CD4-positive, alpha-beta T cell treated with Interleukin-17A for 4 hours (primary cell): ENCODE results near the gene MREG.

Experiments used
- DNase-seq: peaks from one replicate; pipeline ENCODE4 v3.0.0-alpha.2; 2020; ENCODE audit warnings: mixed read lengths

Gene MREG, protein sequence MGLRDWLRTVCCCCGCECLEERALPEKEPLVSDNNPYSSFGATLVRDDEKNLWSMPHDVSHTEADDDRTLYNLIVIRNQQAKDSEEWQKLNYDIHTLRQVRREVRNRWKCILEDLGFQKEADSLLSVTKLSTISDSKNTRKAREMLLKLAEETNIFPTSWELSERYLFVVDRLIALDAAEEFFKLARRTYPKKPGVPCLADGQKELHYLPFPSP

DNA sequence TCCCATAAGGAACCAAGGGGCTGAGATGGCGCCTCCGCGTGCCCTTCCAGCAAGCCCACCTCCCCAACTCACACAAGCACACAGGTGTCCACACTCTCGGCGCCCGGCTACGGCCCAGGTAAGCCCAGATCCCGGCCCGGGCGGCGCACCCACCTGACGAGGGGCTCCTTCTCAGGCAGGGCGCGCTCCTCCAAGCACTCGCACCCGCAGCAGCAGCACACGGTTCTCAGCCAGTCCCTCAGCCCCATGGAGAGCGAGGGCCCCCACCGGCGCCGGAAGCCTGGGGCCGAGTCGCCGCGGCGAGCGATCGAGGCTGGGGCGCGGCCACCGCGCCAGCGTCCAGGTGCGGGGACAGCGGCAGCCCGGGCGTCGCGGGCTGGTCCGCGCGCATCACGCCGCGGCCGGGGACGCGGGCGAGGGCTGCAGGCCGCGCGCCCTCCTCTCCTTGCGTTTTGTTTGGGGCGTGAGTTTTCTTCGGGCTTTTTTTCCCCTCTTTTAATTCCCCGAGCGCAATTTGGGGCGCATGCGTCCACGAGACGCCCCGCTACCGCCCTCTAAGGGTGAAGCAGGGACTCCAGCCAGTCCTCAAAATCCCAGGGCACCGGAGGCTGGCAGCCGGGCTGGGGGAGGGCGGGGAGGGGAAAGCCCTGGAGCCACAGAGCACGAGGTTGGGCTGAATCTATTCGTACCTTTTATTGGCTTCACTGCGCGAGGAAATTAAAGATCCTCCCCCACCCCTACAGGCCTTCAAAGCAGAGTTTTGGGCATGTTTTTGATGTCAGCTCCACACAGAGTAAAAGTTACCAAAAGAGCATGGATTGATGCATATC lies at the start of gene MREG:
MREG (minus strand) TSS at position 472 of the 830 bp plus-strand sequence; CDS start at position 248, 224 bp downstream.
- DNase-seq, result peak; percentile 86

DNA sequence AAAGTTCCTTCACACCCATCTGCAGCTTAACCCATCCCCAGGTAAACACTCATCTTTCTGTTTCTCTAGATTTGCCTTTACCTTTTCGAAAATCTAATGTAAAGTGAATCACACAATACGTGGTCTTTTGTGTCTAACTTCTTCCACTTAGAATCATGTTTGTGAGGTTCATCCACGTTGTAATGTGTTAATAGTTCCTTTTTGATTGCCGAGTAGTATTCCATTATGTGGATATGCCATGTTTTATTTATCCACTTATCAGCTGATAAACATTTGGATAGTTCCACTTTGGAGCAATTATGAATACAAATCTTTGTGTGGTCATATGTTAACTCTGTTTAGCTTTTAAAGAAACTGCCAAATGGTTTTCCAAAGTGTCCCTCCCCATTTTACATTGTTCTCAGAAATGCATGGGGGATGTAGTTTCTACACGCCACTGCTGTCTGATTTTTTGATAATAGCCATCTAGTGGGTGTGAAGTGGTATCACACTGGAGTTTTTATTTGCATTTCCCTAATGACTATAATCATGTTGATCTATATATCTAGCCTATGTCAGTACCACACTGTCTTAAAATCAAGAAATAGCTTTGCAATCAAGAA lies 46.0 kb upstream of the MREG start:
- DNase-seq, result no peak

DNA sequence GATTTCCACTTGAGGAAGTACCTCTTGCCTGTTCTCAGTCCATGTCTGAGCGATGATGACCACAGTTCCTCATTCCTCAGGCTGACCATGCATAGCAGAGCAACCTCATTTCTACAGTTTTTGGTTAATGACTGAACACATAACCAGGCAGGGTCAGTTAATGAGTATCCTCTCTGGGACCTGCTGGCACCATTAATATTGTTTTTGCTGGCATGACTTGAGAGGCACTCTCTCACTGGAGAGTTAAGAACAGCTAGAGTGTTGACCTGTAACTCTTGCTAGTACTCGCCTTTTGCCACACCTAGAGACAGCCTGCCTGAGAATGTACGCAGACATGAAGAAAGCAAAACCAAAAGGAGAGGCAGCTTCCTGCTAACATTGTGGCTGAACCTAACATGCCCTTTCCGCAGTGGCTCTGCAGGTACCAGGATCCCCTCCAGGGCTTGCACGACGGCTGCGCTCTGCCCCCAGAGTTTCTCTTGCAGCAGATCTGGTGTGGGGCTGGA lies 44.4 kb upstream of the MREG start:
- DNase-seq, result peak; percentile 74

DNA sequence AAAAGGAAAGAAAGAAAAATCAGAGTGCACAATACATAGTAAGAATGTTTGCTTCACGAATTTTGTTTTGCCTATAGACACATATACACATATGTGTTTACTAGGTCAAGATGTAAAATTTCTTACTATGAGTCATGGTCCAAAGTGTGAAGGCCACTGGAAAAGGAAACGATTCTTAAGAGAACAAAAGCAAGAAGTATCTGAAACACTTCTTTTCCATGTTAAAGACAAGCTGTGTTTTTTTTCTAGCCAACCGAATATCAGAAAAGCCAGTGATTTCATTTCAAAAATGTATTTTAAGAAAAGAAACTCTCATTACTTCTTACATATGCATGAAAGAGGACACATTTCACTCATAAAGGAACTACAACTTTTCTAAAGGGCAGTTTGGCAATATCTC lies 43.4 kb upstream of the MREG start:
- no peak for DNase-seq

DNA sequence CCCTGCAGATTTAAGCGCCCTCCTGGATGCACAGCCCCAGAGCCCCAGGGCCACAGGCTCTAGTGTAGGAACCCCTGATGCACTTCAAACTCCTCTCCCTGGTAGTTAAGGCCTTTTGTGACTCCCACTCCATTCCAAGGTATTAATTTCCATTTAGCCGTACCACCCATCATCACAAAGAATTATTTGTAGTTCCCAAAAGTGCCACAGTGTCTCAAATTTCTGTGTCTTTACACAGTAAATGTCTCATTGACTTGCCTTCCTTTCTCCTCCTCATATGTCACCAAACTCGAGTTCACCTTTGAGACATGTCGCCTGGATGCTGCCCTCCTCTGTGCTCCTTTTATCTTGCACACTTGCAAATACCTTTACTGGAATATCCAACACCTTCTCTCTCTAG lies 42.3 kb upstream of the MREG start:
- DNase-seq, result no peak

DNA sequence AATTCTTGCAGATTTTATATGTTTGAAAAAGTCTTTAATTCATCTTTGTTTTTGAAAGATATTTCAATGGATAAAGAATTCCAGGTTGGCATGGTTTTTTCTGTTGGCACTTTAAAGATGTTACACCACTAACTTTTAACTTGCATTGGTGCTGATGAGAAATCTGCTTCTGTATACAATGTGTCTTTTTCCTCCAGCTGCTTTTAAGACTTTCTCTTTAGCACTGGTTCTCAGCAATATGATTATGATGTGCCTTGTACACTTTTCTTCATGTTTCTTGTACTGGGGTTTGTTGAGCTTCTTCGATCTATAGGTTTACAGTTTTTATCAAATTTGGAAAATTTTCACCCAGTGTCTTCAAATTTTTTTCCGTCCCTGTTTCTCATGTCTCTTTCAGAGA lies 39.1 kb upstream of the MREG start:
- DNase-seq, result no peak

DNA sequence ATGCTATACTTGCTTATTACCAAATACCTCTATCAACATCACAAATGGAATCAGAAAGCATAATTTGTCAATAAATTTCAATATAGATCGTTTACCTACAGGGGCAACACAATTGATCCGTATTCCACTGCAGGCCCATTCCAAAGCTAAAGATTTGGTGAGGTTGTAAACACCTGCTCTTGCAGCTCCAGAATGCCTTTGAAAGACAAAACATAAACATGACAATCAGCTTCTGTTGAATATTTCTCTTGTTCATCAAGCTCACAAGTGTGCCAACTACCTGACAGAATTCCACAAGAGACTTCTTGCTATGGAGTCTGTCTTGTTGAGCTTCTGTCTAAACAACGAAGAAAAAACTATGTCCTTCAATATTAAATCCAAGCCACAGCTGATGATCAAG lies 38.0 kb upstream of the MREG start:
- no peak for DNase-seq

DNA sequence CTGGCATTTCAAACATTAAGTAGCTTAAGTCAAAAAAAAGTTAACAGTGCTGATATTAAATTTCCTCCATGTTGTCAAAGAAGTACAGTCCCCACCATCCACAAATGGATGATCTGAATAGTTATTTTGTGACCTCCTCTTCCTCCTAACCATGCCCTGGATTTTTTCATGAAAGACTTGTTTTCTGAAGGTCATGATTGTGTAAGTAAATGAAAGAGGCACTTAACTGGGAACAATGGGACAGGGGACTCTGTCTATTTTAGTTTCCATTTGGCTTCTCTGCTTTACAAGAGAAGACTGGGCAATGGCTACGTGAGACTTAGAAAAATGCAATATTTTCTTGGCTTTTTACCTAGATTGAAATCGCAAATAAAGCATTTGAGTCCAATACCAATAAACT lies 36.1 kb upstream of the MREG start:
- DNase-seq, result no peak

DNA sequence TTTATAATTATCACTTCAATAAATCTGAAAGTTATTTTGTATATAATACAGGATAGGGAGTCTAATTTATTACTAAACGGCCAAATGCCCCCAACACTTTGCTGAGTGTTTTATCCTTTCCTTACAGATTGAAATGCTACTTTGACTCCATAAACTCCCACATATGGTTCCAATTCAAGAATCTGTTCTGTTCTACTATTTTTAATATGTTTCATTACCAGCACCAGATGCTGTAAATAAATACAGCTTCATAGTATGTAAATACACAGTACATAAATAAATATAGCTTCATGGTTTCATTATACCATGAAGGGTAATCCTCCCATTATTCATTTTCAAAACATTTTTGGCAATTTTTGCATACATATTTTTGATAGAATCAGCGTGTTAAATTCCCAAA lies 34.0 kb upstream of the MREG start:
- DNase-seq, result no peak

DNA sequence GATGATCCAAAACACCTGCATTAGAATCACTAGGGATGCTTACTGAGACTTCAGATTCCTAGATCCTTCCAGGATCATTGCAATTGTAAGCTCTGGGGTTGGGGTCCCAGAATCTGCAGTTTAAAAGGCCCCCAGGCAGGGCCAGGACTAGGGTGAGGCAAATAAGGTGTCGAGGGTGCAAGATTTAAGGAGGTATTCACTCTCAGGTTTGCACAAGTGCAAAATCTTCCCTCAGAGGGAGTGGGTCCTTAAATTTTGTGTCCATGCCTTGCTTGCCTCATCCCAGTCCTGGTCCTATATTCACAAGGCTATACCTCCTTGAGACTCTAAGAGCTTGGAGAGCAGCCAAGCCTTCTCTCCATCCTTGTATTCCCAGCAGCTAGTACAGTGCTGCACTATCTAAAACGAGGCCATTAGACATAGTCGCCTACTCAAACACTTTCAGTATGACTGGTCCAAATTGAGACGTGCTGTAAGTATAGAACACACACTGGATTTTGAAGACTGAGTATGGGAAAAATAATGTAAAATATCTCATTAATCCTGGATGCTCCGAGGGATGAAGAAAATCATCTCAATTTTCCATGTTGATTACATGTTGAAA lies 31.6 kb upstream of the MREG start:
- no peak for DNase-seq

DNA sequence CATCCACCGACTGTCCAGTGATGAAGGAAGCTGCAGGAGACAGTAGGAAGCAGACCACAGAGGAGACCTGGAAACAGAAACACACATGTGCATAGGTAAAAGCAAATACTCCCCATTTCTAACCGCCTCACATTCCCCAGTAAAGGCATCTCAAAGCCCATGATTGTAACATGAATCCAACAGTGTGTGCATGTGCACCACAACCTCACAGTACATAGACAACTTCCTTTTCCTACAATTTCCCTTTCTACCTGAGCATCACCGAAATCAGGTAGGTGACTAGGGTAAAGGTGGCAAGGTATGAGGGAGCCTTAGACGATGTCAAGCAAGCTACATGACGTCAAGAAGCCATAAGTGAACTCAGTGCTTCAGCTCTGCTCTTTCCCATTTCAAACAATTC lies 30.6 kb upstream of the MREG start:
- no peak for DNase-seq

DNA sequence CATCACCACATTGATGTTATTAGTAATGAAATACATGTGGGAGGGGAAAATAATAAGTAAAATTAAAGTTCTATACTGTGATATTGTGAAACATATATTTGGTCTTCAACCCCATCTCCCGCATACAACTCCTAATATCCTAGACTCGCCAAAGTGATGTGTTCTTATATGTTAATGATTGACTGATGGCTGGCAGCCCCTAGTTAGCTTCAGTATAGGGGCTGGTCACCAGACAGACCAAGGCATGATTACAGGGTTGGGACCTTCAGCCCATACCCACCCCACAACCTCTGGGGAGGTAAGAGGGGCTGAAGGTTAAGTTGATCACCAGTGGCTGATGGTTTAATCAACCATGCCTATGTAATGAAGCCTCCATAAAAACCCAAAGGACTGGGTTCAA lies 28.1 kb upstream of the MREG start:
- no peak for DNase-seq

DNA sequence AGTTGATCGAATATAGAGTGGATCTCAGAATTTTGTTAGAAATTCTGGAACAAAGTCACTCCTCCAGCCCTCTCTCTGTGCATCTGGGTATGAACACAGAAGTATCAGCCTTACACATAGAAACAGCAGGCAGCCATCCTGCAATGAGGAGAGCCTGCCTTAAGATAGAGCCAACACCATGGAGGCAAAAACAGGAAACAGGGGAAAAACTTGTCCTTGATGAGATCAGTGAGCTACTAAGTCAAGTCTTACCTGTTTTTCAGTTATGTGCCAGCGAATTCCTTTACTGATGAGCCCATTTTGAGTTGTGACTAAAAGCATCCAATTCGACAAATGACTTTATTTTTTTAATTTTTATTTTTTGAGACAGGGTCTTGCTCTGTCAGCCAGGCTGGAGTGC lies 26.6 kb upstream of the MREG start:
- DNase-seq, result no peak

DNA sequence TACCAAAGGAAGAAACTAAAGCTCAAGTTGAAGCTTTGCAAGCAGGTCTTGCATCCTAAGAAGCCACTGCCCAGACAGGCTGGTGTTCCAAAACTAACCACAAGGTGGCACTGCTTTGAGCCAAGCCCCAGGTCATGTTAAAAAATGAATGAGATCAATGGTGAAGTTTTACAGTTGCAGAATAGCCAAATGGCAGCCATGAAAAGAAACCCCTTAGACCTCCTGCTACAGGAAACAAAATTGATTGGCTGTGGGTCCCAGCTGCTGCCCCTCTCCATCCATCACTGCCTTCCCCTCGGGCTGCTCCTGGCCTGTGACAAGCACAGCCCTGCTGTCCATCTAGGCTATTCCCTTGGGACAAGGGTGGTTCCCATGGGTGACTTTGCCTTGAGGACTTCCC lies 20.7 kb upstream of the MREG start:
- peak; percentile 82 for DNase-seq

DNA sequence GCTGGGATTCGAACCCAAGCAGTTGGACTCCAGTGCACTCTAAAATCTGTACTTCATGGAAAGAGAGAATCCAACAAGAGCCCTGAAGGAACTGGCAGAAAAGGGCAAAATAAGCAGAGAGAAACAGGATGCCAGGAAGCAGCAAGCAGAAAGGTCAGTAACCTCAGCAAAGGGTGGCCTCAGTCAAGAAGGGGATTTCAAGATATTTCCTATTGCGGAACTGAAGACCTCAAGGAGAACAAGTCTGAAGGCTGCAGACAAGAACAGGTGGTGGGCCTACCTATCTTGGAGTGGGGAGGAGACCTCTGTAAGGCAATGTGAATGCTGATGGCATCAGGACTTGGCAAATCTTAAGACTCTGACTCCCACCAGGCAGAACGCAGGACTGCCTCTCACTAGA lies 20.1 kb upstream of the MREG start:
- DNase-seq, result no peak

DNA sequence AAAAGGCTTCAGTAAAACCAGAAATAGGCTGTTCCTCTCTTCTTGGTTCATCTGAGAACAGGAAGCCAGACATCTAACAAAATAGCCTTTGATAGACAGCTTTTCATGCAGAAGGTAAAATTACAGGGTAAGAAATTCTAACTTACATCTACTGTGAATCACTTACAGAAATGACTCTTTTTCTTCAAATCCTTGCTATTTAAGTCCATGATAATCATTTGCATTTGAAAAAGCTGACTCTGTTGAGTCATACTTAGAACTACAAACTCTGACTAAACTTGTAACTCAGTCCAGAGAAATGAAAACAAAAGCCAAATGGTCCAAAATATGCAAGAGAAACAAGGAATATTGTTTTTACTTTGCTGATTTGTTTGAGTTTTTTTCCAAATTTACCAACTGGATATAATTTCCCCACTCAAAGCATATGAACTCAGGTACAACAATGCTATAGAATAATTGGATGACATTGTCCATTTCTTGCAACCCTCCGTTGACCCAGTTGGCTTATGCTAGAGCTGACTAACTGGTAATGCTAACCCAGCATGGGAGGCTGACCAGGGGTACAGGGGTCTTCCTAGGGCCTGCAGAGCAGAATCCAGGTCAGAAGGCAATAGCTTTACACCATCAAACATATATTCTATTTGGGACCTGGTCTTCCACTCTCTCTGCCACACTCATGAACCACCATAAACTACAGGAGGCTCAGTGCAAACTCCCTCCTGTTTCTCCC lies 18.8 kb upstream of the MREG start:
- DNase-seq, result no peak

DNA sequence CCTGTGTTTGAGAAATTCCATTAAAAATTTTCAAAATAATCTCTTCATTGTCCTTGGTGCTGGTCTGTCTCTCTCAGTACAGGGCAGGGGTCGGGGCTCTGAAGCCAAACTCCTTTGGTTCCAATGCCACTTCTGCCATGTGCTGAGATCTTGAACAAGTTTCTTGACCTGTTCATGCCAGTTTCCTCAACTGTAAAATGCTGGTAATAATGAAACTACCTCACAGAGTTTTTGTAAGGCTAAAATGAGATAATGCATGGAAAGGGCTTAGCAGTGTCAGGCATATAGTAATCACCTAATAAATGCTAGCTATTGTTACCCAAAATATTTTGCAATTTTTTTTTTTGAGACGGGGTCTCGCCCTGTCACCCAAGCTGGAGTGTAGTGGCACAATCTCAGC lies 16.9 kb upstream of the MREG start:
- DNase-seq, result no peak

DNA sequence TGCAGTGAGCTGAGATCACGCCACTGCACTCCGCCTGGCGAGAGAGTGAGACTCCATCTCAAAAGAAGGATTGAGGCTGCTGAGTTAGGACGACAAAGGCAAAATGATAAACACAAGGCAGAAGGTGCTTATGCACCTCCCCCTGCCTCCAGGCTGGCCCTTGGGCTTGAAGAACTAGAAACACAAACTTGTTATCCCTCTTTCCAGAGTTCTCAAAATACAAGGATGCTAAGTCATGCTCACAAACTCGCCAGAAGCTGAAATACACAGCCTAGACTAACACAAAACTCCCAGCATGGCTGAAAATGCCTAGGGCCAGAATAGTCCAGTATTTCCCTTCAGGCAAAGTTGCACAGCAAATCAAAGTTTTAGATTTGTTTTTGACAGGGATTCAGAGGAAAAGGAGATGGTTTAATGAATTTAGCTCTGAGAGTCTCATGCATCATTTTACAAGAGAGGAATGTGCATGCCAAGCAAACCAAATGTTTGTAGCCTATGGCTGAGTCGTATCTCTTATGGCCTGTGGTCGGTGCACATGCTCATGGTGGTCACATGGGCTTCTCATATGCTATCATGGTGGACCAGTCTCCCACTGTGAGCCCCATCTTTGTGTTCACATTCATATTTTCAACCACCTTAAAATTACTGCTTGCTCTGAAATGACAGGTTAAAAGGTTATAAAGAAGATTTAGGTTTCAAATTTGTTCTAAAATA lies 16.2 kb upstream of the MREG start:
- DNase-seq, result no peak

DNA sequence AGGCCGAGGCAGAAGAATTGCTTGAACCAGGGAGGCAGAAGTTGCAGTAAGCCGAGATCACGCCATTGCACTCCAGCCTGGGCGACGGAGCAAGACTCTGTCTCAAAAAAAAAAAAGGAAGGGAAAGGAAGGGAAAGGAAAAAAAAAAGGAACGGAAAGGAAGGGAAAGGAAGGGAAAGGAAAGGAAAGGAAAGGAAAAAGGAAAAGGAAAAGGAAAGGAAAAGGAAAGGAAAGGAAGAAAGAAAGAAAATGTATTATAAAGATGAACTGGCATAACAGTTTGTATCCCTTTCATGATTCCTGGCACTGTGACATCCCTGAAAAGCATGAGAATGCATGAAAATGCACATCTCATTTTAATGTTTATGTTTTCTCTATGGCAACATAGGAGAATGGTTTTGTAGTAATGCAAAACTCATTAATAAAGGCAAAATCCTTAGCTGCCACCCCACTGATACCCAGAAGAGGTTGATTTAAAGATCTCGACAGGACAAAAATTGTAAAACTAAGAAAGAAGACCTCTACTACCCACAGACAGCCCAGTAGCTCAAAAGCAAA lies 11.5 kb upstream of the MREG start:
- DNase-seq, result no peak

DNA sequence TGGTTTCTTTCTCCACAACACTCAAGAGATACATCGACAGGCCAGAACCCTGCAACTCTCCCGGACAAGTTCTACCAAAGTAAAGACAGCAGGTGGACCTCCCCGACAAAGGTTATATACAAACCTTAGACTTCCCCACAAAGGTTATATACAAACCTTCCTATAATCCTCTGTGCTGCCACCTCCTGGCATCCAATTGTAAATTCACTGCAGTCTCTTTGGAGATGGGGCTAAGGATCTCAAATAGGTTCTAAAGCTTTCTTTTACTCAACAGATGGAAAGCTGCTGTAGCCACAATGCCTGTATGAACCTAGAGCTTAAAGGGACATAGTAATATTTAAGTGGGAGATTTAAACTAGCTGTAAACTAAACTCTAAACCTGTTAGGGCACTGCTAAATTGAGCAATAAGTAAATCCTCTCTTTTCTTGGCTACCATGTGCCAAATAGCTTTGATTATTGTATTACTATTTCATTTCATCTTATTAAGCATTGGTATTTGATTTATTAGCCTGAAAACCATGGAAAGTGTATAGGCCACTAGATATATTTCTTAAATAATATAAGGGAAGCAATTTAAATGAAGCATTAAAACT lies 9.8 kb upstream of the MREG start:
- peak; percentile 62 for DNase-seq

DNA sequence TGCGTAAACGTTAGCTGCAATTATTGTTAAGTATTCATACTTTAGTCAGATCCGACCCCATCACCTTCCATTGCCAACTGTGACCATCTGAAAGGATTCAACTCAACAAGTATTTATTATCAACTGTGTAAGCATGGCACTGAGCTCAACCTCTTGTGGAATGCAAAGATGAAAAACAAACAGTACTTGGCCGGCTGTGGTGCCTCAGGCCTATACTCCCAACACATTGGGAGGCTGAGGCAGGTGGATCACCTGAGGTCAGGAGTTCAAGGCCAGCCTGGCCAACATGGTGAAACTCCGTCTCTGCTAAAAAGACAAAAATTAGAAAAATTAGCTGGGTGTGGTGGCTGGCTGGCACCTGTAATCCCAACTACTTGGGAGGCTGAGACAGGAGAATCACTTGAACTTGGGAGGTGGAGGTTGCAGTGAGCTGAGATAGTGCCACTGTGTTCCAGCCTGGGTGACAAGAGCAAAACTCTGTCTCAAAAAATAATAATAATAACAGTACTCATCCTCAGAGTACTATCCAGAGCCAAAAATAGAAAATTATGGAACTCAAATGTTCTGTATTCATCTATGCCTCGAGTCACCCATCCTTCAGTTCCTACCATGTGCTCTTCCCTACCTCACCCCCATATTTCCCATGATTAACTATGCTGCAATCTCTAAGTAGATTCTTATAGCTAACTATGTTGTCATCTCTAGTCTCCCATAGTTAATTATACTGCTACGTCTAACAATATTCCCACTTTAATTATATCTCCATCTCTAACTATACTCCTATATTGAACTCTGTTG lies 8.6 kb upstream of the MREG start:
- no peak for DNase-seq
